GM10266 (cell line): Measurements from ENCODE around the gene MBOAT7.
A peak's percentile ranks its signal among the peaks of the same experiment; 100 is the strongest.
"Not testable (repeated sequence)": the region's sequence is repeated elsewhere in the genome, so short reads cannot be mapped to it uniquely, and the experiment has no call there.

Experiments
- DNase-seq: peaks from one replicate; pipeline ENCODE4 v3.0.0; 2012; ENCODE audit errors: extremely low spot score
- TF ChIP-seq, protein P1 (sequence below): IDR thresholded peaks from 2 replicates; pipeline ENCODE4 v1.5.1; 2012; ENCODE audit warnings: mild to moderate bottlenecking, low read depth; ENCODE audit not compliant: control insufficient read depth, insufficient read depth; ENCODE audit errors: missing control alignments

Gene MBOAT7

DNA sequence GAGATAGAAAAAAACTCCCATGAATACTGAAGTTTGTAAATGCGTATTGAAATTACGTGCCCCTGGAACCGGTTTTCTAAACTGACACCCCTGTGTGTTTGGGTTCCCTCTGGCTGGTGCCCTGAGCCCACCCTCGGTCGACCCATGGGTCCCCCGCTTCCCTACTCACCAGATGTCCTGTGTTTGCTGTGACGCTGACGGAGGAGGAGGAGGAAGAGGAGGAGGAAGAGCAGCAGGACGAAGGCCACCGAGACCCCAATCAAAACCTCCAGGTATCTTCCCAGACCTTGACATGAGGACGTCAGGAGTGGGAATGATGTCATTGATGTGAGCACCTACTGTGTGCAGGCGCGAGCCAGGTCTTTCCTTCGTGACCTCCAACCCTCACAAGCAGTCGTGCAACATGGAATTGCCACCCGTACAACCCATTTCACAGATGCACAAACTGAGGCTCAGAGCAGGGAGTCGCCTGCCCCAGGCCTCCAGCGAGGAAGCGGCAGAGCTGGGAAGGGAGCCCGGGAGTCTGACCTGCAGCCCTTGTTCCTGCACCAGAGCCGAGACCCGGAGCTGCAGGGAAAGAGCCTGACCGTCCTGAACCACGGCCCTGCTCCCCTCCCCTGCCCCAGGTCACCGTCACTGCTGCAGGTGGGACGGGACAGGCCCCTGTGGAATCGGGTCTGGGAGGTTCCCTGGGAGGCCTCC, 29.7 kb upstream of the MBOAT7 start:
- TF ChIP-seq, protein P1, sequence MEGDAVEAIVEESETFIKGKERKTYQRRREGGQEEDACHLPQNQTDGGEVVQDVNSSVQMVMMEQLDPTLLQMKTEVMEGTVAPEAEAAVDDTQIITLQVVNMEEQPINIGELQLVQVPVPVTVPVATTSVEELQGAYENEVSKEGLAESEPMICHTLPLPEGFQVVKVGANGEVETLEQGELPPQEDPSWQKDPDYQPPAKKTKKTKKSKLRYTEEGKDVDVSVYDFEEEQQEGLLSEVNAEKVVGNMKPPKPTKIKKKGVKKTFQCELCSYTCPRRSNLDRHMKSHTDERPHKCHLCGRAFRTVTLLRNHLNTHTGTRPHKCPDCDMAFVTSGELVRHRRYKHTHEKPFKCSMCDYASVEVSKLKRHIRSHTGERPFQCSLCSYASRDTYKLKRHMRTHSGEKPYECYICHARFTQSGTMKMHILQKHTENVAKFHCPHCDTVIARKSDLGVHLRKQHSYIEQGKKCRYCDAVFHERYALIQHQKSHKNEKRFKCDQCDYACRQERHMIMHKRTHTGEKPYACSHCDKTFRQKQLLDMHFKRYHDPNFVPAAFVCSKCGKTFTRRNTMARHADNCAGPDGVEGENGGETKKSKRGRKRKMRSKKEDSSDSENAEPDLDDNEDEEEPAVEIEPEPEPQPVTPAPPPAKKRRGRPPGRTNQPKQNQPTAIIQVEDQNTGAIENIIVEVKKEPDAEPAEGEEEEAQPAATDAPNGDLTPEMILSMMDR: no peak
- no peak for DNase-seq

DNA sequence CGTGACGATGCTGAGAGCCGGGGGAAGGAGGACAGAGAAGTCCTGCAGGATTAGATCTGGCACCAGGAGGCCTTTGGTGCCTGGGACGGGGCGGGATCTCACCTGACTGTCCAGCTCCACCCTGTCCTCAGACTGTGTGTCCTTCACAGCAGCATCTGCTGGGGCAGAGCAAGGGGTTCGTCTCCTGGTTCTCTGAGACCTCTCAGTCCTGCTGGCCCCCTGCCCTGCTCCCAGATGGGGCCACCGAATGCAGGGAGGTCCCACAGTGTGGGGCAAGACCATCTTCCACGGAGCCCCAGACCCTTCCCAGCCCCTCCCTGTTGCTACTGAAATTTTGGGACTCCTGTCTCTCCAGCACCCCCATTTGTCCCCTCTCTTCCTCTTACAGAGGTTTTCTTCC, 28.9 kb upstream of the MBOAT7 start:
- no peak for DNase-seq
- TF ChIP-seq, protein P1: no peak

DNA sequence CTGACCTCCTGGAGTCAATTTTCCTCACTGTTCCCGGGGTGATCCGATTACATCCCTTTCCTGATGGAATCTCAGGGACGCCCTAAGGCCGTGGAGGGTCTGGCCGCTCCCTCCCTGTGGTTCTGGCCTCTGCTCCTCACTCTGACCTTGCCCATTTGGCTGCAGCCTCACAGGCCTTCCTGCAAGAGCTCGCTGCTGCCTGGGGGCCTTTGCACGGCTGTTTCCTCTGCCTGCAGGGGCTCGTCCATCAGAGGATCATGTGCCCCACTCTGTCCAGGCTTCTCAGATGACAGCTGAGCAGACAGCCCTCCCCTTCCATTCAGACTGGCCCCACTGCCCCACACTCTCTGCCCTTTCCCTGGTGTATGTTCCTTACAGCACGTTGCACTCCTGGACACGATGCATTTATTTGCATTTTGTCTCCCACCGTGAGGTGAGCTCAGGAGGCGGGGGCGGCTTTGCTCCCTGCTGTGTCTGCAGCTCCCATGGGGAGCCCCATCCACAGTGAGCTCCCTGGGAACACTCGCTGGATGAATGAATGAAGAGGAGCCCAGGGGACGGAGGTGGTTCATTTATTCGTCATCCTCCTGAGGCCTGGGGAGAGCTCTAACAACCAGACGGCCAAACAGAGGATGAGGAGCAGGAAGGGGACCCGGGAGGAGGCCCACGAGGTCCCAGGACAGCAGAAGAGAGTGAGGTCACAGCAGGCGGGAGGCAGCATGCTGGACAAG, 28.3 kb upstream of the MBOAT7 start:
- DNase-seq: not testable (repeated sequence)

DNA sequence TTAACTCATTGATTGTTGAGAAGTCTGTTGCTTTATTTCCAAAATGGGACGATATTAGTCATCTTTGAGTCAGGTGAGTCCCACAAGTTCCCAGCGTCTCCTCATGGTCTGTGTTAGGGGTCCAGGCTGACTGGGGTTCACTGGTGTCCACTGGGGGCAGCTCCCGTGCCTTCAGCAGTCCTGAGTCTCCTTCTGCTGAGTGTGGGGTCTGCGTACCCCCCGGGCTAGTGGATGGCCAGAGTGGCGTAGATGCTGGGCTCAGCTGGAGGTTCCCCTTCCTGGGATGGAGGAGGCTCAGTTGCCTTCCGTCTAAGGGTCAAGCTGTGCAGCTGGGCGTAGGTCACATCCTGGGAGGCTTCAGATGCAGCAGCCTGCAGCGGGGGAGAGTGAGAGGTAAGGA, 27.5 kb upstream of the MBOAT7 start:
- DNase-seq: no peak
- TF ChIP-seq, protein P1: no peak

DNA sequence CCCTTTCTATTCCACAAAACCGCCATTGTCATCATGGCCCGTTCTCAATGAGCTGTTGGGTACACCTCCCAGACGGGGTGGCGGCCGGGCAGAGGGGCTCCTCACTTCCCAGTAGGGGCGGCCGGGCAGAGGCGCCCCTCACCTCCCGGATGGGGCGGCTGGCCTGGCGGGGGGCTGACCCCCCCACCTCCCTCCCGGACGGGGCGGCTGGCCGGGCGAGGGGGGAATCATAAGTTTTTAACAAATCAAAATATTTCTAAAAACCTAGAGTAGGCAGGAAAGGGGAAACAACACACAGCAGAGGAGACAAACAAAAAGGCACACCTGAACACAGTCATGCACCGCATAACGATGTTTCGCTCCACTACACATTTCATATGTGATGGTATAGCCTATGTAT, 25.4 kb upstream of the MBOAT7 start:
- not testable (repeated sequence) for DNase-seq

DNA sequence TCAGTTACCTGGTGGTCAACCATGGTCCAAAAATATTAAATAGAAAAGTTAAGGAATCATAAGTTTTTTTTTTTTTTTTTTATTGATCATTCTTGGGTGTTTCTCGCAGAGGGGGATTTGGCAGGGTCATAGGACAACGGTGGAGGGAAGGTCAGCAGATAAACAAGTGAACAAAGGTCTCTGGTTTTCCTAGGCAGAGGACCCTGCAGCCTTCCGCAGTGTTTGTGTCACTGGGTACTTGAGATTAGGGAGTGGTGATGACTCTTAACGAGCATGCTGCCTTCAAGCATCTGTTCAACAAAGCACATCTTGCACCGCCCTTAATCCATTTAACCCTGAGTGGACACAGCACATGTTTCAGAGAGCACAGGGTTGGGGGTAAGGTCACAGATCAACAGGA, 24.8 kb upstream of the MBOAT7 start:
- DNase-seq: not testable (repeated sequence)

DNA sequence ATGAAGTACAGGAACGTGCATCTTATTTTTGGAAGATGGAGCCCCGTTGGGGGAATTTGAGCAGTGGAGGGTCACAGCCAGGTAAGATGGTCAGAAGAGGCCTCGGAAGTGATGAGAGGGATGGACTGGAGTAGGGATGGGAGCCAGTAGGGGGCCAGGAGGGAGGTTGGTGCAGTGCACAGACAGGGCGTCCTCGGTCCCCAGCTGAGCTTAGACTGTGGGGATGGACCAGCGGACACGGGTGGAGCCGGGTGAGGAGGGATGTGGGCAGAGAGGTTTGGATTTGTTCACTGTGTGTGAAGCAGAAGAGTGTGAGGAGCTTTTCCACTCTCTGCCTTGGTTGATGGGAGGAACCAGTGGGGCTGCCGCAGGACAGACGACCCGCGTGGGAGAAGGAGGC, 21.9 kb upstream of the MBOAT7 start:
- DNase-seq: no peak
- TF ChIP-seq, protein P1: no peak

DNA sequence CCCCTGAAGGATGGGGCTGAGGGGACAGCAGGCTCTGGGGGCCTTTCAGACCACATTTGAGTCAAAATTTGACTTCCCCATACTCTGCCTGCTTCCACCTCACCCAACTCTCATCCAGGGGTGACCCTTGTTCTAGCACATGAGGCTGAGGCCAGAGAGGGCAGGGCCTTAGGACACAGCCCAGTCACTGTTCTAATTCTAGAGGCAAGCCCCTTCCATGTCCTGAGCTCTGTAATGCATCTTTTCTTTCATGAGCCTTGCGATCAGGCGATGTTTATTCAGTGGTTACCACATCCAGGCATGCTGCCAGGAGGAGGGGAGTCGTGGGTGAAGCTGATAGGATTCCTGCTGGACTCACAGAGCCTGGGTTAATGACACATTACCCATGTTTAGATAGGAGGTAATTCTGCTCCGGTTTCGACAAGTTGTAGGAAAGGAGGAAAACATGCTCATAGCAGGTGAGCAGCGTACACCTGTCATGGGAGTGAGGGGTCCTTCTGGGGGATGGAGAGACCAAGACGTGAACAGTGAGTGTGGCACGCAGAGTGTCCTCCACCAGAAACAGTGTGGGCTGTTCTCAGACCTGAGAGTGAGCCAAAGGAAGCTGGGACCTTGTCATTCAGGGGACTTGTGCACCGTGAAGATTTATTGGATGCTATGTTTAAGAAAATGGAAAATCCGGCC, 20.6 kb upstream of the MBOAT7 start:
- TF ChIP-seq, protein P1: no peak
- DNase-seq: peak; percentile 16
